Esophagus squamous epithelium (tissue), 5 donors: ENCODE data around the gene SULT1C2. TPM values are rescaled to one million over a fixed set of nuclear protein-coding genes. Genes with fewer than 3 reads are reported as not detected.
"Not testable (repeated sequence)": the region's sequence is repeated elsewhere in the genome, so short reads cannot be mapped to it uniquely, and the experiment has no call there.

Source experiments
- DNase-seq: peaks from one replicate; lab custom pipeline; 2025; lab: John Stamatoyannopoulos, UW
- H3K27ac ChIP-seq, 4 donors: fragments of 200-600 bp; sonication (generic); one replicate each; pipeline ENCODE4 v1.5.1; 2016 to 2019; ENCODE audit warnings: mild to moderate bottlenecking in 1 of 4
- H3K27me3 ChIP-seq, 4 donors: fragments of 200-600 bp; sonication (generic); 1 replicate in 3 of 4; 2 replicates in 1 of 4; pipeline versions ENCODE4 v1.5.1 to v1.6.0; 2017 to 2021; ENCODE audit warnings: antibody characterized with exemption in 1 of 4
- H3K36me3 ChIP-seq, 3 donors: fragments of 200-600 bp; sonication (generic); one replicate each; pipeline ENCODE4 v1.5.1; 2016 to 2019
- H3K4me1 ChIP-seq, 3 donors: fragments of 200-600 bp; sonication (generic); one replicate each; pipeline ENCODE4 v1.5.1; 2017 to 2019
- H3K4me3 ChIP-seq, 4 donors: fragments of 200-600 bp; sonication (generic); 1 replicate in 3 of 4; 2 replicates in 1 of 4; pipeline ENCODE4 v1.5.1; 2016 to 2019; ENCODE audit warnings: mild to moderate bottlenecking in 2 of 4, moderate library complexity in 1 of 4
- H3K9me3 ChIP-seq, 3 donors: fragments of 200-600 bp; sonication (generic); one replicate each; pipeline ENCODE4 v1.5.1; 2016 to 2019
- POLR2A ChIP-seq, 4 donors: fragments of 450-650 bp; IDR thresholded peaks; one replicate each; pipeline ENCODE4 v1.6.1; 2017; ENCODE audit warnings: antibody characterized with exemption in 4 of 4, mild to moderate bottlenecking in 4 of 4, moderate library complexity in 3 of 4
- WGBS, 2 donors: methylation state at CpG; one replicate each; pipeline ENCODE4 v1.1.5; 2018; 5-methylcytosine and 5-hydroxymethylcytosine counted together
- intact Hi-C: fragments of 100-400 bp; cut with DNase I; formaldehyde crosslinking; loops from one replicate; pipeline ENCODE4 v1.15.0; 2022
- total RNA-seq, 4 donors: library from RNA; depleted of rRNA; stranded (reverse); fragments of >200 nt; gene quantifications; one replicate each; pipeline ENCODE4 v1.1.0, GENCODE V29; 2016
- TF ChIP-seq, protein P1 (sequence below), 6 experiments: fragments of 450-650 bp in 4 of 6; fragments of 200-600 bp in 2 of 6; sonication (generic) in 2 of 6; IDR thresholded peaks; one replicate each; pipeline ENCODE4 v1.5.1; 2016 to 2019; ENCODE audit warnings: antibody characterized with exemption in 6 of 6, mild to moderate bottlenecking in 4 of 6, moderate library complexity in 4 of 6
- donor health status: DM: yes; HTN: yes; CAD: no.

The SULT1C2 gene
- total RNA-seq, 4 donors from 2014 or later = 0.57 TPM; not detected in 3

DNA sequence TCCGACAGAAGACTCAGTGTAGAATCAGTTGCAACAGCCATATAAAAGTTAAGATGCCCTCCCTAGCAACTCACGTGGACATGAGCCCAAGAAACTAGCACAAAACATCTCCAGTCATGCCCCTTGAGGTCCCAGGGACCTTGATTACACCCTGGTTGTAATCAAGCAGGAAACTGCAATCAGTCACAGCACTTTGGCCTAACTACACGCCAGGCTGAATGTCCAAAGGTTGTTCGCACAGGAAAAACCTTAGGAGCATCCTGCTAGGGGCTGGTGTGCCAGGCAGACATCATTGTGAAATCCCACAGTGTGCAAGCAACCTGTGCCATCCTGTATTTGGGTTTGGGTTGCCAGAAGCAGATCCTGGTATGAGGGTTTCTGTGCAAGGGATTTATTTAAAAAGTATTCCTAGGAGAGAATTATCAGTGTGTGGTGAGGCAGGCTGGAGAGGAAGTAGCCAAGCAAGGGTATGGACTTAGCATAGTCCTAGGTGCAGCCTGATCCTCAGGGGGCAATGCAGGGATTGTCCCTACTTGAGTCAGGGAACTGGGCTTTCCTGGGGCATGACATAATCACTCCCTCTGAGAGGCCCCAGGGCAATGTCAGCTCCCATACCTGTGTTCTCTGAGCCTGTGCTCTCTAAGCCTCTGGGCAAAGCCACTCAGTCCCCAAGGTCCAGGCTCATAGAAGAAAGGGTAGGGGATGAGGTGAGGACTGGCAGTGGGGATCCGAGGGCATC is 17.8 kb upstream of the SULT1C2 start:
- H3K27ac ChIP-seq = no peak overlapping the region
- DNase-seq = no peak
- TF ChIP-seq, protein P1, sequence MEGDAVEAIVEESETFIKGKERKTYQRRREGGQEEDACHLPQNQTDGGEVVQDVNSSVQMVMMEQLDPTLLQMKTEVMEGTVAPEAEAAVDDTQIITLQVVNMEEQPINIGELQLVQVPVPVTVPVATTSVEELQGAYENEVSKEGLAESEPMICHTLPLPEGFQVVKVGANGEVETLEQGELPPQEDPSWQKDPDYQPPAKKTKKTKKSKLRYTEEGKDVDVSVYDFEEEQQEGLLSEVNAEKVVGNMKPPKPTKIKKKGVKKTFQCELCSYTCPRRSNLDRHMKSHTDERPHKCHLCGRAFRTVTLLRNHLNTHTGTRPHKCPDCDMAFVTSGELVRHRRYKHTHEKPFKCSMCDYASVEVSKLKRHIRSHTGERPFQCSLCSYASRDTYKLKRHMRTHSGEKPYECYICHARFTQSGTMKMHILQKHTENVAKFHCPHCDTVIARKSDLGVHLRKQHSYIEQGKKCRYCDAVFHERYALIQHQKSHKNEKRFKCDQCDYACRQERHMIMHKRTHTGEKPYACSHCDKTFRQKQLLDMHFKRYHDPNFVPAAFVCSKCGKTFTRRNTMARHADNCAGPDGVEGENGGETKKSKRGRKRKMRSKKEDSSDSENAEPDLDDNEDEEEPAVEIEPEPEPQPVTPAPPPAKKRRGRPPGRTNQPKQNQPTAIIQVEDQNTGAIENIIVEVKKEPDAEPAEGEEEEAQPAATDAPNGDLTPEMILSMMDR (IDR thresholded peaks at IDR 0.05) = no peak
- no peak for TF ChIP-seq POLR2A (IDR thresholded peaks at IDR 0.05)
- no peak overlapping the region for H3K4me3 ChIP-seq
- 88 to 100% methylated on average over 1 to 4 of the region's 5 CpGs for WGBS, 2 donors
- peaks cover 3 to 18% (median 7%) of the 10 kb centered on the region in 3 donors for H3K4me1 ChIP-seq
- H3K27me3 ChIP-seq = no peaks in the 10 kb centered on the region
- H3K36me3 ChIP-seq = no peaks in the 10 kb centered on the region
- H3K9me3 ChIP-seq = no peaks in the 10 kb centered on the region
- intact Hi-C loops = no loop called here

DNA sequence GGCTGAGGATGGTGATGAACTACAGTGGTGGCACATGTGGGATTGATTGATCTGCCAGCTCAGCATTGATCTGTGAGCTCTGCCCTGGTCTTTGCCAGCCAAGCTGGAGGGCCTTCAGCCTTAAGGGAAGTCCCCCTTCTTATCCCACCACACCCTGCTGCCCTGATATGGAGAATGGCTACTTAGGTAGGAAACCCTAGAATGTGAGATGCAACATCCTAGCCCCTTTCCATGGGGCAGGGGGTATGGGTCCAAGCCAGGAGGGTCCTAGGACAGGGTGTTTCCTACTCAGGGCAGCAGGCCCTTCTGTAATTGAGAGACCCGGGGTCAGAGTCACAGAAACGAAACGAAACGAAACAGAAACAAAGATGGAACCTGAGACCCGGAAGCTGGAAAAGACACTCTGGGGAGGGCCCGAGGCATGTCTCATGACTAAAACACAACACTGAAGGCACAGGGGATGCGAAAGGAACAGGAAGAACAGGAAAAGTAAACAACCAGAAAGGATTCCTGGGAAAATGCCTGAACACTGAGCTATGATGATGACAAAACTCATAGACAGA is 16.9 kb upstream of the SULT1C2 start:
- DNase-seq = no peak
- Histone ChIP-seq H3K4me1 (peaks cover 3 to 18% (median 7%) of the 10 kb centered on the region in 3 donors), H3K4me3 (peak overlapping the region in 2 of 4 donors; percentile 23 to 45), H3K9me3 (no peaks in the 10 kb centered on the region), H3K36me3 (no peaks in the 10 kb centered on the region), H3K27ac (peak overlapping the region in 2 of 4 donors; percentile 28 to 44), H3K27me3 (no peaks in the 10 kb centered on the region)
- no peak for TF ChIP-seq POLR2A (IDR thresholded peaks at IDR 0.05)
- 54 to 64% methylated on average over 7 of the region's 7 CpGs for WGBS, 2 donors
- intact Hi-C loops = no loop called here

DNA sequence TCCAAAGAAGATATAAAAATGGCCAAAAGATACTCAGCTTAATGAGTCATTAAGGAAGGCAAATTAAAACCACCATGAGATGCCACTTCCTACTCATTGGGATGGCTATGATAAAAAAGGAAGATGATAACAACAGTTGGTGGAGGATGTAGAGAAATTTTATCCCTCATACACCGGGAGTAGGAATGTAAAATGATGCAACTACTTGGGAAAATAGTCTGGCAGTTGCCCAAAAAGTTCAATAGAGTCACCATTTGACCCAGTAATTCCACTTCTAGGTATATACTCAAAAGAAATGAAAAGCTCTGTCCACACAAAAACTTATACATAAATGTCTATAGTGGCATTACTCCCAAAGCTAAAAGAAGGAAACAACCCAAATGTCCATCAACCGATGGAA is 10.1 kb upstream of the SULT1C2 start:
- no peaks in the 10 kb centered on the region for H3K36me3 ChIP-seq
- H3K9me3 ChIP-seq = no peaks in the 10 kb centered on the region
- TF ChIP-seq, protein P1 (IDR thresholded peaks at IDR 0.05) = no peak
- no peak for TF ChIP-seq POLR2A (IDR thresholded peaks at IDR 0.05)
- DNase-seq = no peak
- 59 to 60% methylated on average over 2 of the region's 2 CpGs for whole genome bisulfite sequencing, 2 donors
- no peak overlapping the region for H3K27ac ChIP-seq
- no peaks in the 10 kb centered on the region for H3K27me3 ChIP-seq
- no peak overlapping the region for H3K4me3 ChIP-seq
- intact Hi-C loops = no loop called here
- H3K4me1 ChIP-seq = no peaks in the 10 kb centered on the region

DNA sequence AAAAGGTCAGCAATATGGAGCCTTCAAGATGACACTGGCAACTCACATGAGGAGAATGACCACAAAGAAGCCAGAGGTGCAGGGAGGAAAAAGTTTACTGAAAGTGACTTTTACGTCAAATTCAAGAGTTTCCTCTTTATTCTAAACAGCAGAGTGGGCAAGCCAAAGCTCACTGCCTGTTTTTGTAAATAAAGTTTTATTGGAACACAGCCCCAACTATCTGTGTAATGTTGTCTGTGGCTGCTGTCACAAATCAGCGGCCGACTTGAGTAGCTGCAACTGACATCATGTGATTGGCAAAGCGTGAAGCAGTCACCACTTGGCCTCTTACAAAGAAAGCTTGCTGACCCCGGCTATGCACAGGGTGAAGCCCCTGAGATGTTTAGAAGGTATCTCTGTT is 9.2 kb upstream of the SULT1C2 start:
- DNase-seq = no peak
- H3K4me1 ChIP-seq = no peaks in the 10 kb centered on the region
- H3K36me3 ChIP-seq = no peaks in the 10 kb centered on the region
- H3K4me3 ChIP-seq = no peak overlapping the region
- intact Hi-C loops = no loop called here
- TF ChIP-seq POLR2A (IDR thresholded peaks at IDR 0.05) = no peak
- TF ChIP-seq, protein P1 (IDR thresholded peaks at IDR 0.05) = no peak
- no peak overlapping the region for H3K27ac ChIP-seq
- H3K27me3 ChIP-seq = no peaks in the 10 kb centered on the region
- WGBS, 2 donors = 81 to 83% methylated on average over 5 of the region's 5 CpGs
- H3K9me3 ChIP-seq = no peaks in the 10 kb centered on the region

DNA sequence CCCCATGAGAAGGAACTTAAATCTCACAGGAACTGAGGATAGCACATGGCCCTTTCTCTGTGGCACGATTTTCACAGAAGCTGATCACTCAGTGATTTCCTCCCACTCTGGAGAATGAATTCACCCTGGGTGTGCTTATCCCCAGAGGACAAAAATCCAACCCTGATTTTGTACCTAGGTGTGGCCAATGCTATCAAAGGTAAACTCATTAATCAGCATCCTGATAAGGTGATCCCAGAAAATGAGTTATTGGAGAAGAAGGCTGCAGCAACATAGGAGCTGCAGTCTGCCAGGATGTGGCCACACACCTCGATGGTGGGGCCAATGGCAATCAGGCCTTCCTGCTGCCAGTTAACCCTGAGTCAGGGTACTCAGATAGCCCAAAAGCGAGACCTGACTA is 8.2 kb upstream of the SULT1C2 start:
- Histone ChIP-seq H3K4me1 (no peaks in the 10 kb centered on the region), H3K27me3 (no peaks in the 10 kb centered on the region), H3K27ac (no peak overlapping the region), H3K36me3 (no peaks in the 10 kb centered on the region), H3K4me3 (no peak overlapping the region), H3K9me3 (no peaks in the 10 kb centered on the region)
- intact Hi-C loops = no loop called here
- TF ChIP-seq, protein P1 (IDR thresholded peaks at IDR 0.05) = no peak
- no peak for TF ChIP-seq POLR2A (IDR thresholded peaks at IDR 0.05)
- DNase-seq = no peak
- 45 to 59% methylated on average over 2 to 3 of the region's 3 CpGs for WGBS, 2 donors

DNA sequence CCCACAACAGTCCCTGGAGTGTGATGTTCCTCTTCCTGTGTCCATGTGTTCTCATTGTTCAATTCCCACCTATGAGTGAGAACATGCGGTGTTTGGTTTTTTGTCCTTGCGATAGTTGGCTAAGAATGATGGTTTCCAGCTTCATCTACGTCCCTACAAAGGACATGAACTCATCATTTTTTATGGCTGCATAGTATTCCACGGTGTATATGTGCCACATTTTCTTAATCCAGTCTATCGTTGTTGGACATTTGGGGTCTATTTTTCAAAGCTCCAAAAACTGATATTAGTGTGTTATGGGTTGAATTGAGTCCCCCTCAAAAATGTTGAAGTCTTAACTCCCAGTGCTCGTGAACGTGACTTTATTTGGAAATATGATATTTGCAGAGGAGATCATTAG is 4.1 kb upstream of the SULT1C2 start:
- H3K27ac ChIP-seq, H3K9me3 ChIP-seq, H3K4me1 ChIP-seq, intact Hi-C loops, H3K36me3 ChIP-seq, H3K27me3 ChIP-seq, H3K4me3 ChIP-seq, DNase-seq: not testable (repeated sequence)
- WGBS, 2 donors = 79 to 87% methylated on average over 7 of the region's 7 CpGs
